SK-N-MC (cell line): ENCODE data around the gene ABTB2.

Experiments used
- DNase-seq: peaks from one replicate; pipeline ENCODE4 v3.0.0-alpha.2; 2011; ENCODE audit warnings: low read depth, low spot score
- H3K27ac ChIP-seq: fragments of 200-600 bp; sonication (generic); 2 replicates; pipeline ENCODE4 v1.5.1; 2016; ENCODE audit warnings: mixed run types
- H3K36me3 ChIP-seq: fragments of 200-600 bp; sonication (generic); 2 replicates; pipeline ENCODE4 v1.6.1; 2017; ENCODE audit warnings: antibody characterized with exemption, low read length, mixed read lengths; ENCODE audit not compliant: insufficient read depth
- H3K4me3 ChIP-seq: fragments of 200-600 bp; sonication (generic); 2 replicates; pipeline ENCODE4 v1.5.1; 2016
- H3K9ac ChIP-seq: fragments of 200-600 bp; sonication (generic); 2 replicates; pipeline ENCODE4 v1.8.0; 2017; ENCODE audit warnings: mixed run types, mixed read lengths; ENCODE audit not compliant: insufficient read length
- H3K9me3 ChIP-seq: fragments of 200-600 bp; sonication (generic); 2 replicates; pipeline ENCODE4 v1.6.1; 2017; ENCODE audit warnings: low read depth, mild to moderate bottlenecking, antibody characterized with exemption, low read length, moderate library complexity, mixed read lengths
- EZH2 ChIP-seq: fragments of 200-600 bp; sonication (generic); IDR thresholded peaks from one replicate; pipeline ENCODE4 v1.6.1; 2017; ENCODE audit warnings: antibody characterized with exemption
- FOXP2 ChIP-seq: optimal IDR thresholded peaks from 2 replicates; pipeline ENCODE3; 2011; ENCODE audit warnings: mild to moderate bottlenecking, moderate library complexity; ENCODE audit not compliant: insufficient read depth; ENCODE audit errors: extremely low read length, control extremely low read depth
- POLR2AphosphoS5 ChIP-seq: IDR thresholded peaks from 2 replicates; pipeline ENCODE4 v1.6.1; 2012; ENCODE audit warnings: mild to moderate bottlenecking, low read depth, low read length, borderline replicate concordance

Gene ABTB2

DNA sequence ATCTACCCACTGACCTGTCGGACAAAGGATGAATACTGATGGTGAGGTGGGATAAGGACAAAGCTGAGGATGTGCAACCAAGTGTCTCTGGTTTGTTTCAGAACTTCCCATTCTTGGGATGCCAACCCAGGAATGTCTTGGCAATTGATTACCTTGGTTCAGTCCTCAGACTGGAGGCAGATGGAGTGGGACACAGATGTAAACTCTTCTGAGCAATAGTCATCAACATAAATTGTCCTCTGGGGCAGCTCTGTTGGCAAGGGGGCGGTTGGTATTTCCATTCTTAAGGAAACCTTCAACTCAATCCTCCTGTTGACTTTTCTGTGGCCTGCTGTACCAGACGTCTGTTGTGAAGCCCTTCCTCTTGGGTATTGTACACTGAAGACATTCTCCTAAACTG, 6.8 kb downstream of the ABTB2 start:
- DNase-seq = no peak
- Histone ChIP-seq H3K9ac (no peak overlapping the region), H3K27ac (no peak overlapping the region), H3K36me3 (peaks cover 18% of the 10 kb centered on the region), H3K9me3 (no peaks in the 10 kb centered on the region), H3K4me3 (no peak overlapping the region)
- no peak for TF ChIP-seq POLR2AphosphoS5
- no peak for TF ChIP-seq FOXP2
- TF ChIP-seq EZH2 = no peak

DNA sequence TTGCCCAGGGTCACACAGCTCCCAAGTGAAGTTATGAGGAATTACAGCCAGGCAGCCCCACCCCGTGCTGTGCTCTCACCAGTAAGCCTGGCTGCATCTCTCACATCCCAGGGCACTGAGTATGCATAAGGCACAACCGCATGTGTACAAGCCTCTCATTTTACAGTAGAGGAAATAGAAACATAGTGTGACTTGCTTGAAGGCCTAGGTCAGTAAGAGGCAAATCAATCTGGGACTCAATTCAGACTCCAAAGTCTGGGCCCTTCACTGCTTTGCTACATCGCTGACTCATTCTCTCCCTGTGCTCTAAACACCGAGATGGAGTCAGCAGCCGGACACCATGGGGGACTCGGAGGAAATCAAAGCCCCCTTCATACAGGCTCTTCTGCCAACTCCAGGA, 7.9 kb downstream of the ABTB2 start:
- TF ChIP-seq EZH2 (no peak), POLR2AphosphoS5 (no peak), FOXP2 (no peak)
- no peak overlapping the region for H3K9ac ChIP-seq

DNA sequence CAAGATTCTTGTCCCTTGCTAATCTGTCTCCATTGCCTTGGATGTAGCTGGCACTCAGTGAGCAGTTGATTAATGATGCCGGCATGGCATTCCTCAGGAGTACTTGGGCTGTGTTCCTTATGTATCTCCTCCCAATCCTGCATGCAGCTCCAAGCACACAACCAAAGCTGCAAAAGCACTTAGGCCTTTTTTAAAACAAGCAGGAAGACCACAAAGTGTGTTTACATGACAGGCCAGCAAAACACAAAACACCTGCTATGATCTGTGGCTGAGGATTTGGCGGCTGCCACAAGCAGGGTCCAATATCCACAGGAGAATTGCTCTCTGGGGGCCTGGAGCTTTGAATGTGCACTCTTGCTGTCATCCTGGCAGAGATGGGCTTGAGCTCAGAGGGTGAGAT, 8.9 kb downstream of the ABTB2 start:
- no peak overlapping the region for H3K4me3 ChIP-seq
- peaks cover 18% of the 10 kb centered on the region for H3K36me3 ChIP-seq
- no peaks in the 10 kb centered on the region for H3K9me3 ChIP-seq
- DNase-seq = no peak
- H3K9ac ChIP-seq = no peak overlapping the region
- TF ChIP-seq EZH2 = no peak
- no peak for TF ChIP-seq POLR2AphosphoS5
- TF ChIP-seq FOXP2 = no peak
- no peak overlapping the region for H3K27ac ChIP-seq

More for the DNA sequence above, 7.9 kb downstream of the ABTB2 start:
- no peak overlapping the region for H3K27ac ChIP-seq
- no peak for DNase-seq
- H3K36me3 ChIP-seq = peaks cover 18% of the 10 kb centered on the region
- H3K9me3 ChIP-seq = no peaks in the 10 kb centered on the region
- no peak overlapping the region for H3K4me3 ChIP-seq

DNA sequence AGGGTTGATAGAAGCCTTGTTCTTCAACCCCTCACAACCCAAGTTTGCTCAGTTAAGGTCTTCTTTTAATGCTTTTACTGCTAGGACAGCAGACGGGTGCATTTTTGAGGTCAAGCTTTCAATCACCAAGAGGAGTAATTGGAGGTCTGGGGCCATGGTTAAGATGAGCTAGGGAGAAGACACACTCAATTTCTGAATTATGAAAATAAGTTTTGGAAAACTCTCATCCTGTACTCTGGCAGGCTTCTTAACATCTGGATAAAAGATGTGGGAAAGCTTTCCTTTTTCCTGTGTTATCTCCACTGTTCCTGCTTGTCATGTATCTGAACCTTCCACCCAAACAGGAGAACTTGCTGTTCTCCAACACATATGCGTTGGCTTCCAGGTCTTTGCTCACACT, 9.7 kb downstream of the ABTB2 start:
- Histone ChIP-seq H3K27ac (no peak overlapping the region), H3K9me3 (no peaks in the 10 kb centered on the region), H3K9ac (no peak overlapping the region), H3K4me3 (no peak overlapping the region), H3K36me3 (peaks cover 14% of the 10 kb centered on the region)
- TF ChIP-seq EZH2 = no peak
- no peak for TF ChIP-seq POLR2AphosphoS5
- no peak for TF ChIP-seq FOXP2
- no peak for DNase-seq

DNA sequence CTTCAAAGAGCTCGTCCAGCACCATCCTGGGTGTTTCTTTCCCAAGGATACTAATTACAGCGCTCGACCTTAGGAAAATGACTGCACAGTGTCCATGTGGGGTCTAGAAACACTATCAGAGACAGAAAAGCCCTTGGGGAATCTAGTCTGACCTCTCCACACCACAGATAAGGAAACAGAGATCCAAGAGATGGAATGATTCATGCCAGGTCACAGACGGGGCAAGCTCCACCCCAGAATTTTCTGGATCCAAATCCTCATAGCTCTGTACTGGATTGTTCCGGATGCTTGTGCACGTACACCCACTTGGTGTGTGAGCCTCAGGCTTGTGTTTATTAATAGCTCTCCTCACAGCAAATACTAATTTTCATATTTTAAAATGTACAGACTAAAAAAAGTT, 11.3 kb downstream of the ABTB2 start:
- Histone ChIP-seq H3K4me3 (no peak overlapping the region), H3K36me3 (peaks cover 14% of the 10 kb centered on the region), H3K9me3 (no peaks in the 10 kb centered on the region), H3K27ac (no peak overlapping the region), H3K9ac (no peak overlapping the region)
- TF ChIP-seq POLR2AphosphoS5 (no peak), FOXP2 (no peak), EZH2 (no peak)
- no peak for DNase-seq

DNA sequence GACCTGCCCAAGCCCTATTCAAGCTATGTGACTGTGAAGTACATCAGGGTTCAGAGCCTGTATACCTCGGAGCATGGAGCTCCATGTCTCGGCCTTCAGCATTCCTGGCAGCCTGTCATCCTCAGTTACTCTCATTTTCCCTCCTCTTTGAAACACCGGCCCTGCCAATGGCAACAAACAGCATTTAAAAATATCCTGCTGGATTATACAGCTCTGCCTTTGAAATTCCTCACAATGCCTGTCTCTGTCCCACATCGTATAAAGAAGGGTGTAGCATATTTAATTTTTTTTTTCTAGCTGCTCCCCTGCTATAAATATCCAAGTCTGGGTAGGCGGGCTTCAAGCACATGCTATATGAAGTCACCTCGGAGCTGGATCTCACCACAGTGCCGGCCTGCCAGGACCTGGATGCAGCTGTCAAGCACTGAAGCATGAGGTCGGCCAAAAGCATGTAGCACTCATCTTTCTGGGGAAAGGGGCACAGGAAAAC, 11.8 kb downstream of the ABTB2 start:
- Histone ChIP-seq H3K9ac (no peak overlapping the region), H3K4me3 (no peak overlapping the region), H3K27ac (no peak overlapping the region), H3K36me3 (peaks cover 10% of the 10 kb centered on the region), H3K9me3 (no peaks in the 10 kb centered on the region)
- TF ChIP-seq EZH2 = no peak
- TF ChIP-seq POLR2AphosphoS5 = no peak
- TF ChIP-seq FOXP2 = no peak
- no peak for DNase-seq

DNA sequence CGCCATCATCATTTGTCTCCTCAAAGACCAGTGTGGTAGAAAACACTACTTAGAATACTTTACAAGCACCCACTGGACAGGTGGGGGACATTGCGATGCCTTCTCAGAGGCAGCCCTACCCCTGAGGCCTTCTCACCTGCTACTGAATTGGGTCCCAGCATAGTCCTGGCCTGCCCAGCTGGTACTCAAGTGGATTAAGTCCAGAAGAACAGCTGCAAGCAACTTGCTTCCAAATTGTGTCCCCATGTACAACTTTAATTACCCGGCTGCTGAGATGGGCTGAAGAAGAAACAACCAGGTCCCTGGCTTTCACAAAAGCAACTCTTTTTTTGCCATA, 12.3 kb downstream of the ABTB2 start:
- no peak for TF ChIP-seq FOXP2
- no peak for TF ChIP-seq EZH2
- TF ChIP-seq POLR2AphosphoS5 = no peak
- peaks cover 4% of the 10 kb centered on the region; the same call in 1 of the 2 replicates for H3K36me3 ChIP-seq
- no peak overlapping the region for H3K4me3 ChIP-seq
- H3K9ac ChIP-seq = no peak overlapping the region
- DNase-seq = no peak
- no peaks in the 10 kb centered on the region for H3K9me3 ChIP-seq
- no peak overlapping the region for H3K27ac ChIP-seq

DNA sequence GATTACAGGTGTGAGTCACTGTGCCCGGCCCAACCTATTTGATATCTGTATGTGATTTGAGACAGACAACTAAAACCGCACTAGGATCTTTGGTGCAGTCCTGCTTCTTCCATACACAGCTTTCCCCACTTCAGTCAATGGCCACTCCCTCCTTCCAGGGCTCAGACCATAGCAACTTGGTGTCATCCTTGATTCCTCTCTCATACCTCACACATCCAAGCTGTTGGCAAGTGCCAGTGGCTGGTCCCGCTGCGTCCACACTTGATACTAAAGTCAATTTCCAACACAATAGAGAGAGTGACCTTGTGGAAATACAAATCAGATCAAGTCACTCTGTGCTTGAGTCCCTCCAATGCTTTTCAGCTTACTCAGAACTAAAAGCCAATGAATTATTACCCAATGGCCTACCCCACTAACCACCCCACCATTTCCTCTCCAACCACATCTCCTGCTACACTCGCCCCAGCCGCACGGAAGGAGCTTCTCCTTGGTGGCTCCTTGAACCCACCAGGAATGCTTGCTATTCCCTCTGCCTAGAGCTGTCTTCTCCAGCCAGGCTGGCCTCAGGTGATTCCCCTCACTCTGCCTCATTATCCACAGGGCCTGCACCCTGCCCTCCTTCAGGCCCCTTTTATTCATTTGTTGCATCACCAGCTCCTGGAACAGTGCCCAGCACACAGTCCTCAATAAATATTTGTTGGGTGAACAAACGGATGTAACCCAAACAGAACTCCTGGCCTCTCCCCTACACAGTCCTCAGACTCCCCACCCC, 12.9 kb downstream of the ABTB2 start:
- Histone ChIP-seq H3K9ac (no peak overlapping the region), H3K27ac (no peak overlapping the region), H3K36me3 (peaks cover 3% of the 10 kb centered on the region; the same call in 1 of the 2 replicates), H3K4me3 (no peak overlapping the region), H3K9me3 (no peaks in the 10 kb centered on the region)
- DNase-seq = no peak
- TF ChIP-seq EZH2 (no peak), FOXP2 (no peak), POLR2AphosphoS5 (no peak)

DNA sequence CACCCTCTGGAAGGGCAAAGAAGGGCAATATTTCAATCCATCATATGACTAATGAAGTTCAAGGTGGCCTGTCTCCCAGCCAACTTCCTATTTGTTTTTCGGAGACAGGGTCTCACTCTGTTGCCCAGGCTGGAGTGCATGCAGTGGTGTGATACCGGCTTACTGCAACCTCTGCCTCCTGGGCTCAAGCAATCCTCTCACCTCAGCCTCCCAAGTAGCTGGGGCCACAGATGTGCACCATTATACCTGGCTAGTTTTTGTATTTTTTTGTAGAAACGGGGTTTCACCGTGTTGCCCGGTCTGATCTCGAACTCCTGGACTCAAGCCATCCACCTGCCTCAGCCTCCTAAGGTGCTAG, 13.4 kb downstream of the ABTB2 start:
- no peaks in the 10 kb centered on the region for H3K9me3 ChIP-seq
- TF ChIP-seq POLR2AphosphoS5 = no peak
- TF ChIP-seq FOXP2 = no peak
- TF ChIP-seq EZH2 = no peak
- no peak overlapping the region for H3K27ac ChIP-seq
- no peak for DNase-seq
- no peak overlapping the region for H3K4me3 ChIP-seq
- no peaks in the 10 kb centered on the region for H3K36me3 ChIP-seq
- no peak overlapping the region for H3K9ac ChIP-seq
